ENCODE measurements around the gene PIK3C2G.
"Not testable (repeated sequence)": the region's sequence is repeated elsewhere in the genome, so short reads cannot be mapped to it uniquely, and the experiment has no call there.

The PIK3C2G gene

DNA sequence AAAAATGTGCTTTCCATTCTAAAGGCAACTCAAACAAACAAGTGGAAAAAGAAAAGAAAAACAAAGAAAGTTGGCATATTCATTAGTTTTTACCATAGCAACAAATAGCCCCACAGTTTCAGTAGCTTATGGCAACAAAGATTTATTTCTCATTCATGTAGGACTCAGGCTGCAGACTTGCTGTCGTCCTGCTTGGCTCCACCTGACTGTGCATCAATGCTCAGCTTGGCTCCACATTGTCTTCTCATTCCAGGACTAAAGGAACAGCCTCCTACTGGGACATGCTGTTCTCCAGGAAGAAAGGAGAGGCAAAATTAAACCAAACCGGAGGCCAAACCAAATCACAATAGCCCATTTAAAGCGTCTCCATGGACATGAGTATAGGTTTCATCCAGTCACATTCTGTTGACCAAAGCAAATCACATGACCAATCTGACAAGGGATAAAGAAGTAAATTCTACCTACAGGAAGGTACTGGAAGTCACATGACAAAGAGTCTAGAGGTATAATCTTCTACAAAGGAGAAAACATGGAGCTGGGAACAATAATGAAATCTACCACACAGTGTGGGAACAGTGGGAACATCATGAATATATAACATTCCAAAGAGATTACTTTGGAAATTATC, 222.5 kb downstream of the PIK3C2G start:
- no peak for DNase-seq

GRCh38 chr12:18486036-18486435, 224.7 kb downstream of the PIK3C2G start:
- no peak for DNase-seq

GRCh38 chr12:18487509-18487908, 226.2 kb downstream of the PIK3C2G start:
- DNase-seq = no peak

DNA sequence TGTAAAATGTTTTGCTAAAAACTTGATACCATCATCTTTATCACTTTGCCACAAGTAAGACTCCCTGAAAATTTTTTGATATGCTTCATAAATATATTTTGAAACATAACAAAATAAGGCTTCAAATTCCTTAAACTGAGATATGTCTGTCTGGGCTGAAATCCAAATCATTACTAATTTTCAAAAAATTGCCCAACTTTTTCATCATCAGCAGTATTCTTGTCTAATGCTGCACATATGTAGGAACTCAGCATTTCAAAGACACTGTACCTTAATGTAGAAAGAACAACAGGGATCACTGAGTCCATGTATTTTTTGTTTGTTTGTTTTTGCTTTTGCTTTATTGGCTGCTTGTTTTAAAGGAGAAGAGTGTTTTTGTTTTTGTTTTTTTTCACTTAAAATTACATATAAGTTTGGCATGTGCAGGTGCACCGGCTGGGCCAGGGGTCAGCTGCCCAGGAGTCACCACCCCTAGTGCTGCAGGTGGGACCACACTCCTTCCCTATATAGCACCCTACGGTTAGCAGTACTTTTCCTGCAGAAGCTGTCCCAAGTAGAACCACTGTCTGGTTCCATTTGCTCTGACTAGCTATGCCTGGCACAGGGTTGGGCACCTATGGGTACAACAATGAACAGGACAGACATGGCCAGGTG, 231.2 kb downstream of the PIK3C2G start:
- no peak for DNase-seq

DNA sequence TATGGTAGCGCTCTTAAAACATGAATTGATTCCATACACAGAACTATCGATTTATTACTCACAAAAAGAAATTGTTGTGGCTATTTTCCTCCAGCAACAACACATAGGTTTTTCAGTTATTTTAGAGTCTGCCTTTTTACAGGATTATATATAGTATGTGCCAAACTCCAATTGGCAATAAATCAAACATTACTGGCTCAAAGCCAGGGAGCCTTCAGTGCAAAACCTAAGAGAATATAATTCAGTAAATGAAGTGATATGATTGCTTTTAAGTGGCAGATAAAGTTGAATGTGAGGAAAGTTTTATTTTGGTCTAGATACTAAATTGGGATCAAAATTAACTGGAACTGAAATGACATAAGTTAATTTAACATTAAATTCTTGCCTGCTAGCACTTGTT, 234.8 kb downstream of the PIK3C2G start:
- no peak for DNase-seq

- not testable (repeated sequence) for DNase-seq
These were observed 238.8 kb downstream of the PIK3C2G start for GRCh38 chr12:18500160-18500574.

DNA sequence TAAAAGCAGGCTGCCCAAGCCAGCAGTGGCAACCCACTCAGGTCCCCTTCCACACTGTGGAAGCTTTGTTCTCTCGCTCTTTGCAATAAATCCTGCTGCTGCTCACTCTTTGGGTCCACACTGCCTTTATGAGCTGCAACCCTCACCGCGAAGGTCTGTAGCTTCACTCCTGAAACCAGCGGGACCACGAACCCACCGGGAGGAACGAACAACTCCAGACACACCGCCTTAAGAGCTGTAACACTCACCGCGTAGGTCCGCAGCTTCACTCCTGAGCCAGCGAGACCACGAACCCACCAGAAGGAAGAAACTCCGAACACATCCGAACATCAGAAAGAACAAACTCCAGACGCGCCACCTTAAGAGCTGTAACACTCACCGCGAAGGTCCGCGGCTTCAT, 239.4 kb downstream of the PIK3C2G start:
- DNase-seq = not testable (repeated sequence)

GRCh38 chr12:18502422-18502968, 241.2 kb downstream of the PIK3C2G start:
- no peak for DNase-seq

DNA sequence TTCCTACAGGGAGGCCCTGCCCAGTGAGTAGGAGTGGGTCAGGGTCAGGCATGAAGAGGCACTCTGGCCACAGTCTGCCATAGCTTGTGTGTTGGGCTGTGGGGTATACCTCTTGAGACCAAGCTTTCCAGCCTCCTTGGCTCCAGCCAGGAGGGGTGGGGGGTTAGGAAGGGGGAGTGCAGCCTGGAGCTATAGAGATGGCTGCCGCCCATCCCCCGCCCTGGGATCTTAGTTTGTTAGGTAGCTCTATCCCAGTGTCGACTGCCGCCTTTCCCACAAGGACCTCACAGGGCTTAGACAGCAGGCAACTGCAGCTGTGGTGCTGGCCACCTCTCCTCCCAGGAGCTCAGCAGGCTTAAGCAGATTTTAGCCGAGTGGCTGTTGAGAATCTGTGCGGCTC, 260.1 kb downstream of the PIK3C2G start:
- DNase-seq = no peak

DNA sequence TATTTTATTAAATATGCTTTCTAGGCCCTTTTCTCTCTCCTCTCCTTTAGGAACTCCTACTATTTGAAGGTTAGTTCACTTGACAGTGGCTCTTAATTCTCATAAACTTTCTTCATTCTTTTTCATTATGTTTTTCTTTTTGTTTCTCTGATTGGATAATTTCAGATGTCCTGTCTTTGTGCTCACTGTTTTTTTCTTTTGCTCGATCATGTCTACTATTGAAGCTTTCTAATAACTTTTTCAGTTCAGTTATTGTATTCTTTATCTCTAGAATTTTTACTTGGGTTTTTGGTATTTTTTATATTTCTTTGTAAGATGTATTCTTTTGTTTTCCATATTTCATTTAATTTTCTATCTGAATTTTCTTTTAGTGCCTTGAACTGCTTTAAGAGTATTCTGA, 261.5 kb downstream of the PIK3C2G start:
- no peak for DNase-seq

DNA sequence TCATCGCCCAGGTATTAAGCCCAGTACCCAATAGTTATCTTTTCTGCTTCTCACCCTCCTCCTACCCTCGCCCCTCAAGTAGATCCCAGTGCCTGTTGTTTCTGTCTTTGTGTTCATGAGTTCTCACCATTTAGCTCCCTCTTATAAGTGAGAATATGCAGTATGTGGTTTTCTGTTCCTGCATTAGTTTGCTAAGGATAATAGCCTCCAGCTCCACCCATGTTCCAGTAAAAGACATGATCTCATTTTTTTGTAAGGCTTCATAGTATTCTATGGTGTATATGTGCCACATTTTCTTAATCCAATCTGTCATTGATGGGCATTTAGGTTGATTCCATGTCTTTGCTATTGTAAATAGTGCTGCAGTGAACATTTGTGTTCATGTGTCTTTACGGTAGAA, 281.2 kb downstream of the PIK3C2G start:
- DNase-seq = not testable (repeated sequence)

- no peak for DNase-seq
These were observed 285.1 kb downstream of the PIK3C2G start for GRCh38 chr12:18546399-18546798.

DNA sequence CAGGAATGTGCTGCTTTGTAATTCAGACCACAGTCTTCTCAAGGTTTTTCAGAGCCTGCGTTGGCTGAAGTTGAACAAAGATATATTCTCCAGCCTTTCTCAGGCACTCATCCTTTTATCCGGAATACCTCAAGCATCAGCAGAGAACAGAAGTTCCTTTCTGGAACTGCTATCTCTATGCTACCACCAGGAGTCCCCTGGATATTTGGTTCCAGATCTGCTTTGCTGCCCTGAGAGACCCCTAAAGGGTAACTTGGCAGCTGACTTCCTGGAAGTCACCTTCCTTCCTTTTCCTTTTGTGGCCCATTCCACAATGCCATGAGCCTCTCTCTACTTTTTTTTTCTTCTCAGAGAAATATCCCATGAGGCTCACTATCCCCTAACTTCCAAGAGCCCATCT, 288.3 kb downstream of the PIK3C2G start:
- no peak for DNase-seq

DNA sequence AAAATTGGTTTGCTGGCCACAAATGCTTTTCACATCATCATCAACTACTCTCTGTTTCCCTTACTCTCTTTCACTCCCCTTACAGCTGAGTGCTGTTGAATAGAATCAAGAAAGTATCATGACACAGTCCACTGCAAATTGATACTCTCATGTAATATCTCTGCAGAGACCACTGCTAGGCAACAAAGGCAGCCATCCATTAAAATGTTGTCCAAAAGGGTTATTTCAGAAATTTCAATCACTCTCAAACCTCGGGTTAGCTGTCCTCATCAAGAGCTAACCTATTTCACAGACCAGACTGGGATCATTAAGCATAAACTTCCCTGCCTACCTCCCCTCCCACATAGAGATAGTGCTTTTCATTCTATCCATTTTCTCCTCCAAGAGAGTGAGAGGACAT, 289.8 kb downstream of the PIK3C2G start:
- DNase-seq = no peak

DNA sequence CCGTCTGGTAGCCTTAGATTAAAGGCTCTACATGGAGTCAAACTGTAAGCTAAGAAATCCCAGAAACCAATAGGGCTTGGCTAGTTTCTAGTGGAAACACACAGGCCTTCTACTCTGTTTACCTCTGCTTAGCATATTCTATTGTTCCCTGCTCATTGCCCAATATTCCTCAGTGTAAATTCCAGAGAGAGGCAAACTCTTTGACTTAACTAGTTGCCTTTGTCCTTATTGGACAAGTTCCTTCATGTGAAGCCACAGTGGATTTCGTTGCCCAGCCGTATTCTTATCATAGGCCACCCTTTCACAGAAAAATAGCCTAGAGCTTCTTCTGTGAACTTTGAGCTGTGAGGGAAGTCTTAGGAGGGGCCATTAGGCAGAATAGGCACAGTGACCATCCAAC, 290.4 kb downstream of the PIK3C2G start:
- no peak for DNase-seq

DNA sequence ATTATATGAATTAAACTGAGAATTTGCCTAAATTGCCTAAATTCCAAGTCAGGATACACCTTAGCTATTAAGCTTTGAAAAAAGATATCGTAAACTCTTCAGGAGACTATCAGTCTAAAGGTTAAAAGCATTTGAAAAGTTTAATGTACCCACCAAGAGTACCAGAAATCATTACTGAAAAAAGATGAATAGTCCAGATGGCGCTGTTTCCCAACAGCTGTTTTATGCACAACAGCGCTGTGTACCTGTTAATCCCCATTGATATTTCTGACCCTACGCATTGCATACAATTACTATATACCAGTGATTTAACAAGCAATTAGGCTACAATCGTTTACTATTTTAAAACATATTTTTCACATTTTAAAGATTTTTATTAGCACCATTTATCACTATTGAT, 291.5 kb downstream of the PIK3C2G start:
- no peak for DNase-seq

- DNase-seq = no peak
These were observed 294.8 kb downstream of the PIK3C2G start for GRCh38 chr12:18556161-18556560.

GRCh38 chr12:18559242-18559641, 297.9 kb downstream of the PIK3C2G start:
- DNase-seq = no peak

DNA sequence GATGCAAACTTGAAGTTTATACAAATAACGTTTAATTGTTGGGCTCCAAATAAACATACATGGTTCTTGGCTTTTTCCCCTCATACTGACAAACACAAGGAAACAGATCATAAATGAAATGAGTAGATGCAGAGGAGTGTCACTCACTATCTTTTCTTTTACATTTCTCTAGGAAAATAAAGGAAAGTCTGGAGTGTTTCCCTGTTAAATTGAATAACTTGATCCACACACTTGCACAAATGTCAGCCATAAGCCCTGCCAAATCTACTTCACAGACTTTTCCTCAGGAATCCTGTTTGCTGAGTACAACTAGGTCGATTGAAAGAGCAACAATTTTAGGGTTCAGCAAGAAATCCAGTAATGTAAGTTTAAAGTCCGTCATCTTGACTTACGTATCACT, 301.2 kb downstream of the PIK3C2G start:
- DNase-seq = no peak

DNA sequence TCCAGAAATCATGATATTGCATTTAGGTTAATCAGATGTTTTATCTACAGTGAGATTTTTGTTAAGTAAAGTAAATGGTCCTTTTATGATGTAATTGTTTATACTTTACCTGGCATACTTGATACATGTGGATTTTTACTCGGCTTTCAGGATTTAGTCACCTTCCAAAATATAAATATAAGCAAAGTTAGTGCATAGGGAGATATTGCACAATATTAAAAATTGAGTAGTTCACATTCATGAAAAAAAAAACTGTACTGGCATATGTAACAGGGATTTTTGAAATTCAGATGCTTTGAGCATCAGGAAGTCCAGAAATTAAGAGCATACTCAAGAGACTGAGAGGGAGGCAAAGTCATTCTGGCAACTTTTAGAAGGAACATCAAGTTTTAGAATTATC, 303.0 kb downstream of the PIK3C2G start:
- DNase-seq = no peak

- DNase-seq = no peak
These were observed 306.5 kb downstream of the PIK3C2G start for GRCh38 chr12:18567787-18568186.

GRCh38 chr12:18570543-18570942, 309.2 kb downstream of the PIK3C2G start:
- DNase-seq = no peak

DNA sequence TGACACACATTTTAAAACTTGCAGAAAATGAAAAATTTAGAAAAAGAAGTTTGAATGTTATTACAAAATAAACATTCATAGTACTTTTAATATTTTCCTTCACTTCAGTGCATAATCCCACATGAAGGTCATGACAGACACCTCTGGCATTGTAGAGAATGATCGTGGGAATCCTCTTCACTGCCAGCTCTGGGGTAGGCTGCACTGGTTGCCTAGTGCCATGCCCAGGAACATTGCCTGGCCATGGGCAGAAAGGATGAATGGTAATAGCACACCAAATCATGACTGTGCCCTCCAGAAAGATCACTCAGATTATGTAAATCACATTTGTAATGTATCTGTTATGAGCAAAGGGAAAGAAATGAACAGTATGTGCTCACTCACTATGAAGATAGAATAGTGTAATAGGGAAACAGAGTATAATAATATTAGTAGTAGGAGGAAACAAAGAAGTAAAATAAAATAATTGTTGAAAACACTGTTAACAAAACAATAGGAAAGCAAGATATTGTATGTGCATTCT, 314.8 kb downstream of the PIK3C2G start:
- no peak for DNase-seq

DNA sequence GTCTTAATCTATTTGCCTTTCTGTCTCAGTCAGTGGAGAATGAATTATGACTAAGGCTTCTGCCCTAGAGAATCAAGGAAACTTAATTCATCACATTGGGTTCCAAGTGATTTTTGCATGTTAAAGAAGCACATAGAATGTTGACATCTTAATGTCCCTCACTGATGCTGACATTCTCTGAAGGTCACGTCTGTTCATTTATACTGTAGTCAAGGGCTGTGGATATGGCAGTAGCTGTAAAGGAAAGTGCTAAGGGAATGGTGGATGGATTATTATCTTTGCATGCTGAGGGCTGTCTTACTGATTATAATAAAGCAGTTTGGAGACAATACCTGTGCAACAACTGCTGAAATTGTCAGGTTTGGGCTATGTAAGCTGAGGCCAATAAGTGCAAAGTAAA, 315.3 kb downstream of the PIK3C2G start:
- DNase-seq = no peak
